NCI-H748 (cell line): Measurements from ENCODE around the gene TLR3.
"Not testable (repeated sequence)": the region's sequence is repeated elsewhere in the genome, so short reads cannot be mapped to it uniquely, and the experiment has no call there.

ENCODE experiments used
- DNase-seq: peaks from one replicate; lab custom pipeline; 2025; ENCODE audit not compliant: unreplicated experiment; lab: John Stamatoyannopoulos, UW

Gene TLR3

GRCh38 chr4:186040316-186040715, 28.6 kb upstream of the TLR3 start:
- no peak for DNase-seq

DNA sequence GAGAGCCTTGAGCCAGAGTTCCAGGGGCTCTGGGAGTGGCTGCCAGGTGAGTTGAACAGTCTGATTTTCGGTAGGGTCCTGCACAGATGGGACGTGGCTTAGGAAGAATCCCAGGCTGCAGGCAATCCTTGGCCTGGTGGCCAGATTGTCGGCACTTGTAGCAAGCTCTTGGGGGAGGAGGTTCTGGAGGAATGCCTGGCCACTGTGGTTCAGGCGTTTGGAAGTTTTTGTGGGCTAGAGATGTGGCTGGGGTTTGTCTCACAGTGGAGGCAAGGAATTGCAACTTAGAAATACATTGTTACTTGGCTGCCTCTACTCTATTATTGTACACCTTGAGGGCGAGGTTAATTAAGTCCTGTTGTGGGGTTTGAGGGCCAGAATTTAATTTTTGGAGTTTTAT, 21.5 kb upstream of the TLR3 start:
- DNase-seq: not testable (repeated sequence)

DNA sequence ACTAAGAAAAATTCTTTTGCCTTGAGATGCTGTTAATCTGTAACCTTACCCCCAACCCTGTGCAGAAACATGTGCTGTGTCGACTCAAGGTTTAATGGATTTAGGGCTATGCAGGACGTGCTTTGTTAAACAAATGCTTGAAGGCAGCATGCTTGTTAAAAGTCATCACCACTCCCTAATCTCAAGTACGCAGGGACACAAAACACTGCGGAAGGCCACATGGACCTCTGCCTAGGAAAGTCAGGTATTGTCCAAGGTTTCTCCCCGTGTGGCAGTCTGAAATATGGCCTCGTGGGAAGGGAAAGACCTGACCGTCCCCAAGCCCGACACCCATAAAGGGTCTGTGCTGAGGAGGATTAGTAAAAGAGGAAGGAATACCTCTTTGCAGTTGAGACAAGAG, 18.8 kb upstream of the TLR3 start:
- DNase-seq: not testable (repeated sequence)

GRCh38 chr4:186051096-186051495, 17.9 kb upstream of the TLR3 start:
- DNase-seq: no peak

DNA sequence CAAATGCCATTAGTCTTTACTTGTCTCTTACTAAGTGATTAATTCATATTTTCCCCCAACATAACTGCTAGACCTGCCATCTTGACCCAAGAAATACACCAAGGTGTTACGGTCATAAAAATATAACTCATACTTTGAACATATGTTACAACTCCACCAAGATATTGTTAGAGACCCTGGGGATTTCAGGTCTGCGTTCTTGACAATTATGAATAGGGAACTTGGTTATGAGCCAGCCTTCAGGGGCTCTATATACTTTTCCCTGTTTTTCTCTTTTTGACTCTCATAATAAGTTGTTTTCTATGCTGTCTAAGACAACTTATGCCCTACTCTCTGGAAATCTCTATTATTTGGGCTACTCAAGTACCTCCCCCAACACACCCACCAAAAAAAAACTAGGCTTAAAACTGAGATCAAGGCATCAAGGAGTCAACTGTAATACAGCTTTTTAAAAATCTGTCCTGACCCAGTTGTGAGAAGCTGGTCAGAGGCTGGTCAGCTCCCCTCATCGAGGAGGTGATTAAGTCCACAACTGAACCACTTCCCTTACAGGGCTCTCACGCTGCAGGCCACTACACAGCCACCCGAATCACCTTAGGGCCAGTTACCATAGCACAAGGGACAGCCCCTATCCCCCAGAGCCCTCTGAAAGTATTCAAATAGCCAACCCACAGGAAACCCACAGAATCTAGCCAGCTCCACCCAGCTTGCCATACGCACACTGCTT, 10.5 kb upstream of the TLR3 start:
- no peak for DNase-seq

GRCh38 chr4:186058980-186059316, 10.0 kb upstream of the TLR3 start:
- DNase-seq: no peak

DNA sequence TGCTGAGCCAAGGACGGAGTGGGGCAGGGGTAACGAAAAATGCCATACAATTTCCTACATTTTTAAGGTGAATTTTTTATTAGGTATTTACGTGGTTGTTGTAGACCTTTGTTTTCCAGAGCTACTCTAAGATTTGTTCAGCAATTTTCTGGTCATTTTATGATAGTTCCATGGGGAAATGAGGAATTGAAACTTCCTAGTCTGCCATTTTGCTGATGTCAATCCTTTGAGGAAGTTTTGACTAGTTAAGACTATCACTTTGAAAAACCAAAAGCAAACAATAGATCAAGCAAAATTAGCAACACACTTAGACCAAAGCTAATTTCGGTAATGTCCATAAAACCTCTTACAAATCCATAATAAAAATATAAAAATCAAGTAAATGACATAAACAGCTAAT, 7.0 kb upstream of the TLR3 start:
- no peak for DNase-seq

DNA sequence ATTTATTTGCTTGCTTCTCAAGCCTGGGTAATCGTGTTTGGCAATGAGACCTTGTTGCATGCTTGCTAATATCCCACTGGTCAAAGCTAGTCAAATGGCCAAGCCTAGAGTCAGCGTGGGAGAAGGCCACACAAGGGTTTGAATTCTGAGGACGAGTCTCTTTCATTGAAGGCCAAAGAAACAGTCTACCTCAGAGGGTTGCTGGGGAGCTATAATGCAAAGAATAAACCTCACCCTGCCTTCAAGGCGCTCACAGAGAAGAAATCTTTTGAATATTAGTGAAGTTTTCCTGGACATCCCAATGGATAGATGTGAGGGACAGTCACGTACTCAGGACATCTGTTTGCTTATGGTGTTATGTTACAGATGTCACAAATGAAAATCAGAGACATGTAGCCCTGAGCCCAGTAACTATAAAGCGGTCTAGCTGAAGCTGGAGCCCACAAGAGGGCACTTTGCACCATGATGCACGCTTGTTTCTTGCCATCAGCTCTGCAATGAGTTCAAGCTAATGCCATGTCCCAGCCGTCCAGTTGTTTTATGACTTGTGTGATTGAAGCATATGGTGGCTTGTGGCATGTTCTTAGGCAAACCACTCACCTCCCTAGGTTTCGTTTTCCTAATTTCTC, 1.1 kb upstream of the TLR3 start:
- DNase-seq: peak; percentile 76

DNA sequence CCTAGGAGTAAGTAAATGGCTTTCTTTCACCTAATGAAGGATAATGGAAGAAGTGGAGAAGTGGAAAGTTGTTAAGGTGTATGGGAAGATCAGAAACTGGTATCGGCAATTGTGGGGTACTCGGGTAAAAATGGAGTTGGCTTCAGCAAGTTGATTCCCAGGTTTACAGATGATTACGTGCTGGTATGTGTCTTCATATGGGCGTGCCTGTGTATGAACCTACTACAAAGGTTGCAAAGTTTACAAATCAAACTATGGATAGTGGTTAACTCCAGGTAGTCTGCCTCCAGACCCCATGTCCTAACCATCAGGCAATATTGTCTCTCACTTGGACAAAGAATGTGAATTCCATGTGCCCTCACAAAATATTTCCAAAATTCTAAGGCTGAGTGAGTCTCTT, 773 bp downstream of the TLR3 start:
- no peak for DNase-seq

DNA sequence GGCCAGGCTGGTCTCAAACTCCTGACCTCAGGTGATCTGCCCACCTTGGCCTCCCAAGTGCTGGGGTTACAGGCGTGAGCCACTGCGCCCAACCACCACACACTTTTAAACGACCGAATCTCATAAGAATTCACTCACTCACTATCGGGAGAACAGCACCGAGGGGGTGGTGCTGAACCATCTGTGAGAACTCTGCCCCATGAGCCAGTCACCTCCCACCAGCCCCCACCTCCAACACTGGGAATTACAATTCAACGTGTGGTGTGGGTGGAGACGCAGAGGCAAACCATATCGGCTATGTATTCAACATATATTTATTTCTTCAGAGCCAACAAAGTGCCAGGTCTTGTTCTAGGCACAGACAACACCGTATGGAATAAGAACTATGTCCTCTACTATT, 3.6 kb downstream of the TLR3 start:
- no peak for DNase-seq

GRCh38 chr4:186074189-186074588, 5.2 kb downstream of the TLR3 start:
- no peak for DNase-seq

GRCh38 chr4:186078981-186079638, 10.2 kb downstream of the TLR3 start:
- no peak for DNase-seq

GRCh38 chr4:186079694-186080093, 10.7 kb downstream of the TLR3 start:
- DNase-seq: peak; percentile 6

GRCh38 chr4:186081202-186081807, 12.3 kb downstream of the TLR3 start:
- DNase-seq: no peak

DNA sequence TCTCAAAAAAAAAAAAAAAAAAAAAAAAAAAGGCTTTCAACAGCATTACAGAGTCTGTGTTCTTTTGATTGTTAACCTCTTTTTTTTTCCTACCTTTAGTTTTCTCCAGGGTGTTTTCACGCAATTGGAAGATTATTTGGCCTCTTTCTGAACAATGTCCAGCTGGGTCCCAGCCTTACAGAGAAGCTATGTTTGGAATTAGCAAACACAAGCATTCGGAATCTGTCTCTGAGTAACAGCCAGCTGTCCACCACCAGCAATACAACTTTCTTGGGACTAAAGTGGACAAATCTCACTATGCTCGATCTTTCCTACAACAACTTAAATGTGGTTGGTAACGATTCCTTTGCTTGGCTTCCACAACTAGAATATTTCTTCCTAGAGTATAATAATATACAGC, 13.3 kb downstream of the TLR3 start:
- DNase-seq: no peak

DNA sequence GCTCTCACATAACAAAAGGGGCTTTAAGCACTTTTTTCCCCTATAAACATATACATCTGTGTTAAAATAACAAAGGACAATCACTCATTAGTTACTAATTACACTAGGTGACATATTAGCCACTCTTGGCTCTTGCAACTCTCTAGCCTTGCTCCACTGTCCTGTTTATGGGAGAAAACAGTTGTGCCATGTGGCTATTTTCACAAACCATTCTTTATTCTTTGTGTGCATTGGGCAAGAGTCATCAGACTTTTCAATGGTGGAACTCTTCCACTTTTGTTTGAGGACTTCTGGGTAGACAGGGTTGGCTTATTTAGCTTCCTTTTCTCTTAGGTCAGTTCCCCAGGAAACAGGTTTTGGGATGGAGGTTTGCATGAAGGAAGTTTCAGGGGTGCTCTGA, 19.6 kb downstream of the TLR3 start:
- DNase-seq: no peak

DNA sequence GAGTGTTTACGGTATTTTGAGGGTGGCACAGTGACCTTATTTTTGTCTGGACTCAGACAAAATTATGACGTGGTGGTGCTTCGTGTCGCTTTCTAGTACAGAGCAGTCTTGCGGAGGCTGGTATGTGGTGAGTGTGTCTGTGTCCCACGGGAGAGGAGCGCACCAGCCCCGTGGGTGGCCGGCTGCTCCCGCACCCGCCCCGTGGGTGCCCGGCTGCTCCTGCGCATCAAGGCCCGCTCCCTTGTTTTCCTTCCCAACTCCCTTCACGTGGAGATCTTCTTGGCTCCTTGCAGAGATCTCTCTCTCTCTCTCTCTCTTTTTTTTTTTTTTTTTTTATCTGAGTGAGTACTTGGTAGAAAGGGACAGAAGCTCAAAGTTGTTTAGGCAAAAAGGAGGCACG, 23.3 kb downstream of the TLR3 start:
- DNase-seq: no peak

- DNase-seq: peak; percentile 36
These were observed 26.4 kb downstream of the TLR3 start for GRCh38 chr4:186095406-186095805.

DNA sequence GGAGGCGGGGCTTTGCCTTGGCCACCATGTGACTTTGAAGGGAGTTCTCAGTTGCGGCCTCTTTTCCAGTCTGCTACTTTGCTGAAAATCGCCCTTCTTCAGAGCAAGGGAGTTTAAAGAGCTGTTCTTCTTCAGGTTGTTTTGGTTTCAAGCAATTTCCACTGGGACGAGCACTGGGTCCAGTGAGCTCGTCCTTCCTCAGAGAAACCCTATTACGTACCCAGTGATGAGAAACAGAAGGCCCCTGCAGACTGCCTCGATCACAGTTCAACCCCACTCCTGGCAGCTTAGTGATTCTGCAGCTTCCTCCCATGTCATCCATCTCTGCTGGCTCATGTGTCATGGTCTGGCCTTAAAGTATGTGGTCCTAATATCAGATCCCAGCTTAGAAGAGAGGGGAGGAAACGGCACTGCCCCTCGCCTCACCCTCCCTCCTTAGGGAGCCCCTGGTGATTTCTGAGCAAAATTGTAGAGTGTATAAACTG, 27.8 kb downstream of the TLR3 start:
- no peak for DNase-seq

- DNase-seq: no peak
These were observed 28.4 kb downstream of the TLR3 start for GRCh38 chr4:186097386-186097785.

DNA sequence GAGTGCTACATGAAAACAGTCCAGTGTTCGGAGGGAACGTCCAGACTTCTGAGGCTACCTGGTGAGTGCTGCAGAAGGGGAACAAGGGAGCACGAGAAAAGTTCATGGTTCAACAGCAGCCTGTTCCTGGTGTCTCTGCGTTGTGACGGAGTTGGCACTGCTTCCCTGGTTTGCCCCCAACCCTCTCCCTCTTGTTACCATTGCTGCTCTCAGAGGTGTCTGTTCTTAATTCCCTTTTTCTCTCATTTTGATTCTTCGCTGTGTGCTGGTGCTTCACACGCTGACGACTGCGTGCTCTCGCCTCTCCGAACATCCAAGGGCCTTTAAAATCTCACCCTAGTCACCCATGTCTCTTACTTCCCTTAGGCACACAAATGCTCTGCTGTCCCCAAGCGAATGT, 34.0 kb downstream of the TLR3 start:
- DNase-seq: no peak
